Astrocyte (in vitro differentiated cells and primary cell): Measurements from ENCODE around the gene MAP1S. TPM values are rescaled to one million over a fixed set of nuclear protein-coding genes. Genes with fewer than 3 reads are reported as not detected.

Experiments
- DNase-seq: peaks from one replicate; pipeline ENCODE4 v3.0.0-alpha.2; 2010; ENCODE audit warnings: low read depth
- FAIRE-seq: peaks from 2 replicates; lab custom pipeline; 2011; peaks lifted over from hg19 to GRCh38; lab: Jason Lieb, UNC
- H2AFZ ChIP-seq: 2 replicates; pipeline ENCODE4 v1.6.0; 2012; ENCODE audit warnings: low read depth, low read length, inconsistent platforms
- H3K27ac ChIP-seq: 2 replicates; pipeline ENCODE4 v1.5.1; 2011; ENCODE audit warnings: low read depth, low read length, inconsistent platforms
- H3K27me3 ChIP-seq: 2 replicates; pipeline ENCODE4 v1.6.0; 2011; ENCODE audit warnings: low read length, inconsistent platforms; ENCODE audit not compliant: insufficient read depth
- H3K36me3 ChIP-seq: 2 replicates; pipeline ENCODE4 v1.5.1; 2011; ENCODE audit warnings: low read length, inconsistent platforms; ENCODE audit not compliant: insufficient read depth
- H3K4me1 ChIP-seq: 2 replicates; pipeline ENCODE4 v1.5.1; 2011; ENCODE audit warnings: low read length, inconsistent platforms; ENCODE audit not compliant: insufficient read depth
- H3K4me2 ChIP-seq: 2 replicates; pipeline ENCODE4 v1.6.0; 2012; ENCODE audit warnings: low read length, inconsistent platforms
- H3K4me3 ChIP-seq: 2 replicates; pipeline ENCODE4 v1.5.1; 2011; ENCODE audit warnings: low read depth, mild to moderate bottlenecking, low read length, inconsistent platforms; ENCODE audit not compliant: insufficient read depth
- H3K79me2 ChIP-seq: 2 replicates; pipeline ENCODE4 v1.6.0; 2012; ENCODE audit warnings: mild to moderate bottlenecking, low read length, inconsistent platforms; ENCODE audit not compliant: insufficient read depth
- H3K9ac ChIP-seq: 2 replicates; pipeline ENCODE4 v1.6.0; 2012; ENCODE audit warnings: mild to moderate bottlenecking, low read length, inconsistent platforms
- H3K9me3 ChIP-seq: 2 replicates; pipeline ENCODE4 v1.5.1; 2012; ENCODE audit warnings: low read depth, mild to moderate bottlenecking, low read length, inconsistent platforms; ENCODE audit not compliant: insufficient read depth
- H4K20me1 ChIP-seq: 2 replicates; pipeline ENCODE4 v1.6.0; 2012; ENCODE audit warnings: low read length, inconsistent platforms; ENCODE audit not compliant: insufficient read depth
- H3K27ac Mint-ChIP-seq: one replicate; pipeline ENCODE4 v1.8.0; 2021; ENCODE audit warnings: mild to moderate bottlenecking, mixed read lengths; ENCODE audit not compliant: unreplicated experiment
- H3K27me3 Mint-ChIP-seq: one replicate; pipeline ENCODE4 v1.8.0; 2021; ENCODE audit warnings: low read depth, mixed read lengths; ENCODE audit not compliant: unreplicated experiment
- H3K36me3 Mint-ChIP-seq: one replicate; pipeline ENCODE4 v1.8.0; 2021; ENCODE audit warnings: low read depth, mixed read lengths; ENCODE audit not compliant: unreplicated experiment
- H3K4me1 Mint-ChIP-seq: one replicate; pipeline ENCODE4 v1.8.0; 2021; ENCODE audit warnings: low read depth, mixed read lengths; ENCODE audit not compliant: unreplicated experiment
- H3K4me3 Mint-ChIP-seq: one replicate; pipeline ENCODE4 v1.8.0; 2021; ENCODE audit warnings: mild to moderate bottlenecking, moderate library complexity, mixed read lengths; ENCODE audit not compliant: unreplicated experiment
- H3K9me3 Mint-ChIP-seq: one replicate; pipeline ENCODE4 v1.8.0; 2021; ENCODE audit warnings: mild to moderate bottlenecking, mixed read lengths; ENCODE audit not compliant: unreplicated experiment
- CTCF ChIP-seq: IDR thresholded peaks from 2 replicates; pipeline ENCODE4 v1.5.1; 2011; ENCODE audit warnings: low read depth, mild to moderate bottlenecking, inconsistent platforms, low read length, moderate library complexity; ENCODE audit not compliant: insufficient read depth
- EZH2 ChIP-seq: IDR thresholded peaks from 2 replicates; pipeline ENCODE4 v1.6.1; 2012; ENCODE audit warnings: mild to moderate bottlenecking, low read length, inconsistent platforms; ENCODE audit not compliant: insufficient read depth
- total RNA-seq: library from RNA; stranded (reverse); gene quantifications from 2 replicates; pipeline ENCODE4 v1.2.1, GENCODE V29; 2021

Gene MAP1S
- total RNA-seq, 1 donor from 2014 or later, result 82.2 TPM

- peaks cover 5% of the 10 kb centered on the region for H3K9me3 Mint-ChIP-seq
- no peak overlapping the region for H3K27ac Mint-ChIP-seq
- peaks cover 30% of the 10 kb centered on the region for H3K36me3 Mint-ChIP-seq
- H3K79me2 ChIP-seq, result peaks cover 54% of the 10 kb centered on the region
- no peak overlapping the region for H3K27ac ChIP-seq
- no peaks in the 10 kb centered on the region for H3K4me1 Mint-ChIP-seq
- H3K4me3 ChIP-seq, result no peak overlapping the region
- no peak overlapping the region for H3K9ac ChIP-seq
- no peaks in the 10 kb centered on the region for H3K9me3 ChIP-seq
- peaks cover 17% of the 10 kb centered on the region for H3K36me3 ChIP-seq
- no peaks in the 10 kb centered on the region for H3K4me1 ChIP-seq
- no peak for DNase-seq
- no peak overlapping the region for H3K4me2 ChIP-seq
- H3K27me3 ChIP-seq, result no peaks in the 10 kb centered on the region
- H3K4me3 Mint-ChIP-seq, result no peak overlapping the region
- FAIRE-seq, result no peak
- no peak overlapping the region for H2AFZ ChIP-seq
- no peaks in the 10 kb centered on the region for H3K27me3 Mint-ChIP-seq
- no peak for TF ChIP-seq CTCF
- TF ChIP-seq EZH2, result no peak
- H4K20me1 ChIP-seq, result peaks cover 70% of the 10 kb centered on the region
These were observed 13.8 kb downstream of the MAP1S start for GRCh38 chr19:17733127-17733526.

- Histone ChIP-seq H3K36me3 (peaks cover 17% of the 10 kb centered on the region), H3K27ac (no peak overlapping the region), H3K4me2 (no peak overlapping the region), H4K20me1 (peaks cover 65% of the 10 kb centered on the region), H3K27me3 (no peaks in the 10 kb centered on the region), H3K4me3 (no peak overlapping the region), H2AFZ (no peak overlapping the region), H3K9ac (no peak overlapping the region), H3K9me3 (no peaks in the 10 kb centered on the region), H3K4me1 (peaks cover 3% of the 10 kb centered on the region), H3K79me2 (peaks cover 43% of the 10 kb centered on the region)
- peaks cover 5% of the 10 kb centered on the region for H3K9me3 Mint-ChIP-seq
- H3K27ac Mint-ChIP-seq, result no peak overlapping the region
- H3K4me3 Mint-ChIP-seq, result no peak overlapping the region
- H3K27me3 Mint-ChIP-seq, result no peaks in the 10 kb centered on the region
- H3K4me1 Mint-ChIP-seq, result no peaks in the 10 kb centered on the region
- no peak for DNase-seq
- H3K36me3 Mint-ChIP-seq, result peaks cover 30% of the 10 kb centered on the region
- FAIRE-seq, result no peak
- no peak for TF ChIP-seq EZH2
- no peak for TF ChIP-seq CTCF
These were observed 14.9 kb downstream of the MAP1S start for GRCh38 chr19:17734146-17734545.

- Histone ChIP-seq H3K4me2 (no peak overlapping the region), H3K9ac (no peak overlapping the region), H3K79me2 (peaks cover 31% of the 10 kb centered on the region), H3K4me1 (peaks cover 5% of the 10 kb centered on the region), H3K27ac (no peak overlapping the region), H3K4me3 (no peak overlapping the region), H4K20me1 (peaks cover 55% of the 10 kb centered on the region), H3K27me3 (no peaks in the 10 kb centered on the region), H3K36me3 (peaks cover 14% of the 10 kb centered on the region), H2AFZ (no peak overlapping the region), H3K9me3 (no peaks in the 10 kb centered on the region)
- no peak overlapping the region for H3K4me3 Mint-ChIP-seq
- no peak for TF ChIP-seq EZH2
- TF ChIP-seq CTCF, result no peak
- FAIRE-seq (no peak), DNase-seq (no peak)
- H3K4me1 Mint-ChIP-seq, result no peaks in the 10 kb centered on the region
- H3K27ac Mint-ChIP-seq, result no peak overlapping the region
- H3K9me3 Mint-ChIP-seq, result peaks cover 5% of the 10 kb centered on the region
- no peaks in the 10 kb centered on the region for H3K27me3 Mint-ChIP-seq
- peaks cover 24% of the 10 kb centered on the region for H3K36me3 Mint-ChIP-seq
These were observed 16.1 kb downstream of the MAP1S start for GRCh38 chr19:17735410-17735809.
